Liver (tissue), 9 donors: ENCODE measurements around the gene CCDC83. TPM values are rescaled to one million over a fixed set of nuclear protein-coding genes. Genes with fewer than 3 reads are reported as not detected.

Experiments
- DNase-seq: peaks from one replicate; pipeline ENCODE4 v3.0.0-alpha.2; 2017; ENCODE audit warnings: low spot score
- H3K27ac ChIP-seq, 2 donors: one replicate each; pipeline ENCODE4 v1.7.0; 2013; ENCODE audit warnings: inconsistent platforms in 2 of 2, low read length in 2 of 2, control low read depth in 1 of 2, low read depth in 1 of 2, mild to moderate bottlenecking in 1 of 2
- H3K27me3 ChIP-seq, 4 donors: one replicate each; pipeline versions ENCODE4 v1.6.1 to v1.7.0; 2013; ENCODE audit warnings: low read length in 3 of 4, inconsistent platforms in 1 of 4, mild to moderate bottlenecking in 1 of 4, moderate library complexity in 1 of 4; ENCODE audit not compliant: control insufficient read depth in 4 of 4, insufficient read depth in 4 of 4
- H3K36me3 ChIP-seq, 4 donors: one replicate each; pipeline versions ENCODE4 v1.6.1 to v1.7.0; 2013; ENCODE audit warnings: low read length in 3 of 4, mild to moderate bottlenecking in 3 of 4, low read depth in 1 of 4, moderate library complexity in 1 of 4; ENCODE audit not compliant: control insufficient read depth in 4 of 4, insufficient read depth in 3 of 4
- H3K4me1 ChIP-seq, 4 donors: one replicate each; pipeline versions ENCODE4 v1.6.1 to v1.7.0; 2013; ENCODE audit warnings: low read length in 3 of 4, mild to moderate bottlenecking in 3 of 4, moderate library complexity in 1 of 4; ENCODE audit not compliant: control insufficient read depth in 4 of 4, insufficient read depth in 4 of 4
- H3K4me3 ChIP-seq, 3 donors: one replicate each; pipeline versions ENCODE4 v1.6.1 to v1.7.0; 2013; ENCODE audit warnings: low read length in 3 of 3, control low read depth in 1 of 3, low read depth in 1 of 3, mild to moderate bottlenecking in 1 of 3
- H3K9ac ChIP-seq, 2 donors: one replicate each; pipeline ENCODE4 v1.7.0; 2013; ENCODE audit warnings: low read length in 2 of 2, mild to moderate bottlenecking in 2 of 2, moderate library complexity in 2 of 2, control low read depth in 1 of 2, low read depth in 1 of 2
- H3K9me3 ChIP-seq, 4 donors: one replicate each; pipeline versions ENCODE4 v1.6.1 to v1.7.0; 2013; ENCODE audit warnings: low read length in 3 of 4; ENCODE audit not compliant: control insufficient read depth in 4 of 4
- EGR1 ChIP-seq, 2 donors: IDR thresholded peaks; 2 replicates each; pipeline ENCODE4 v1.6.1; 2016 to 2018; ENCODE audit warnings: antibody characterized with exemption in 2 of 2, low read depth in 2 of 2
- FOXA1 ChIP-seq: IDR thresholded peaks from 2 replicates; pipeline ENCODE4 v1.6.1; 2016; ENCODE audit warnings: antibody characterized with exemption
- FOXA2 ChIP-seq: IDR thresholded peaks from 2 replicates; pipeline ENCODE4 v1.6.1; 2016; ENCODE audit warnings: antibody characterized with exemption
- GABPA ChIP-seq, 2 donors: IDR thresholded peaks in 1 of 2; conservative IDR thresholded peaks in 1 of 2; 2 replicates each; pipeline ENCODE4 v1.6.1; 2016; ENCODE audit warnings: antibody characterized with exemption in 2 of 2, mild to moderate bottlenecking in 1 of 2, moderate library complexity in 1 of 2
- HNF4A ChIP-seq, 2 donors: conservative IDR thresholded peaks; 2 replicates each; pipeline ENCODE4 v1.6.1; 2016; ENCODE audit warnings: antibody characterized with exemption in 2 of 2, mild to moderate bottlenecking in 2 of 2
- HNF4G ChIP-seq: IDR thresholded peaks from 2 replicates; pipeline ENCODE4 v1.6.1; 2016; ENCODE audit warnings: antibody characterized with exemption
- JUND ChIP-seq, 2 donors: IDR thresholded peaks; 2 replicates each; pipeline ENCODE4 v1.6.1; 2016; ENCODE audit warnings: antibody characterized with exemption in 2 of 2
- NR2F2 ChIP-seq: IDR thresholded peaks from 2 replicates; pipeline ENCODE4 v1.6.1; 2016; ENCODE audit warnings: antibody characterized with exemption
- RAD21 ChIP-seq, 2 donors: IDR thresholded peaks; 2 replicates each; pipeline ENCODE4 v1.6.1; 2016; ENCODE audit warnings: antibody characterized with exemption in 2 of 2, mild to moderate bottlenecking in 2 of 2
- RXRA ChIP-seq, 2 donors: IDR thresholded peaks; 2 replicates each; pipeline ENCODE4 v1.6.1; 2017 to 2018; ENCODE audit warnings: antibody characterized with exemption in 2 of 2, mild to moderate bottlenecking in 1 of 2
- SP1 ChIP-seq: IDR thresholded peaks from 2 replicates; pipeline ENCODE4 v1.6.1; 2018; ENCODE audit warnings: antibody characterized with exemption, mild to moderate bottlenecking
- TAF1 ChIP-seq: conservative IDR thresholded peaks from 2 replicates; pipeline ENCODE4 v1.6.1; 2016; ENCODE audit warnings: antibody characterized with exemption, mild to moderate bottlenecking
- YY1 ChIP-seq: IDR thresholded peaks from 2 replicates; pipeline ENCODE4 v1.6.1; 2016; ENCODE audit warnings: antibody characterized with exemption, mild to moderate bottlenecking
- WGBS: extraction: QIAGEN DNeasy Blood & Tissue Kit; methylation state at CpG from one replicate; pipeline ENCODE4 v1.1.7; 2013; 5-methylcytosine and 5-hydroxymethylcytosine counted together
- polyA plus RNA-seq, 2 donors: library from polyadenylated mRNA; stranded (reverse) in 1 of 2; unstranded in 1 of 2; fragments of 200-250 nt in 1 of 2; fragments of >200 nt in 1 of 2; fragmentation: Nextera tagmentation in 1 of 2; extraction: Ambion mirVana in 1 of 2; gene quantifications; one replicate each; pipeline versions ENCODE4 v1.2.1 to v1.2.3, GENCODE V29; 2013 to 2015
- total RNA-seq, 2 donors: library from RNA; depleted of rRNA; stranded (reverse); fragments of >200 nt; gene quantifications; one replicate each; pipeline ENCODE4 v1.2.3, GENCODE V29; 2014
- TF ChIP-seq, protein P1 (sequence below): IDR thresholded peaks from 2 replicates; pipeline ENCODE4 v1.6.1; 2016; ENCODE audit warnings: antibody characterized with exemption
- TF ChIP-seq, protein P2 (sequence below): IDR thresholded peaks from 2 replicates; pipeline ENCODE4 v1.6.1; 2016; ENCODE audit warnings: antibody characterized with exemption
- TF ChIP-seq, protein P3 (sequence below): fragments of 150-350 bp; IDR thresholded peaks from 2 replicates; pipeline ENCODE4 v1.5.1; 2017; ENCODE audit warnings: improper control_type of control experiment, low read depth, low read length; ENCODE audit not compliant: missing input control
- TF ChIP-seq, protein P4 (sequence below): IDR thresholded peaks from 2 replicates; pipeline ENCODE4 v1.6.1; 2016; ENCODE audit warnings: antibody characterized with exemption, mild to moderate bottlenecking
- TF ChIP-seq, protein P5 (sequence below): IDR thresholded peaks from 2 replicates; pipeline ENCODE4 v1.6.1; 2016; ENCODE audit warnings: antibody characterized with exemption
- donor health status: healthy.
- donor health status: healthy.
- donor health status: healthy.
- donor health status: healthy.
- donor health status: healthy.

The CCDC83 gene
- total and polyA plus RNA-seq, 4 donors, result not detected

DNA sequence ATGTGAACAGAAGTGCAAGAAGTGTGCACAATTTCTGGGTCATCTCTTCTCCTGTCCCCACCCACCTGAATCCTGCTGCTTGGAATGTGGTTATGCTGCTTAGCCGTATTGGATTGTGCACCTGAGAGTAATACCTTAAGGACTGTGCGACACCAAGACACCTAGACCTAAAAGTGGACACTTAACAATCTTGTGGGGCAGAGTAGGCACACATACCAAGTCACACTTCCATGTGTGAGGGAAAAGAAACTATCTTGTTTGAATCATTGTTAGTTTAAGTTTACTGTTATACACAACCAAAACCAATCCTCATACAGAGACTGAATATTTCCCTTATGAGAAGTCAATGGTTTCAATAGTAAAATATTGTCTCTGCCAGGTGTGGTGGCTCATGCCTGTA lies 93.7 kb downstream of the CCDC83 start:
- 95% methylated on average over 2 of the region's 2 CpGs for WGBS
- Histone ChIP-seq H3K4me1 (peaks cover 0 to 5% (median 0%) of the 10 kb centered on the region in 4 donors), H3K4me3 (no peak overlapping the region), H3K36me3 (no peaks in the 10 kb centered on the region), H3K27me3 (no peaks in the 10 kb centered on the region), H3K9me3 (no peaks in the 10 kb centered on the region), H3K27ac (no peak overlapping the region), H3K9ac (no peak overlapping the region)
- TF ChIP-seq, protein P1, sequence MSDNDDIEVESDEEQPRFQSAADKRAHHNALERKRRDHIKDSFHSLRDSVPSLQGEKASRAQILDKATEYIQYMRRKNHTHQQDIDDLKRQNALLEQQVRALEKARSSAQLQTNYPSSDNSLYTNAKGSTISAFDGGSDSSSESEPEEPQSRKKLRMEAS, result no peak
- TF ChIP-seq, protein P2, sequence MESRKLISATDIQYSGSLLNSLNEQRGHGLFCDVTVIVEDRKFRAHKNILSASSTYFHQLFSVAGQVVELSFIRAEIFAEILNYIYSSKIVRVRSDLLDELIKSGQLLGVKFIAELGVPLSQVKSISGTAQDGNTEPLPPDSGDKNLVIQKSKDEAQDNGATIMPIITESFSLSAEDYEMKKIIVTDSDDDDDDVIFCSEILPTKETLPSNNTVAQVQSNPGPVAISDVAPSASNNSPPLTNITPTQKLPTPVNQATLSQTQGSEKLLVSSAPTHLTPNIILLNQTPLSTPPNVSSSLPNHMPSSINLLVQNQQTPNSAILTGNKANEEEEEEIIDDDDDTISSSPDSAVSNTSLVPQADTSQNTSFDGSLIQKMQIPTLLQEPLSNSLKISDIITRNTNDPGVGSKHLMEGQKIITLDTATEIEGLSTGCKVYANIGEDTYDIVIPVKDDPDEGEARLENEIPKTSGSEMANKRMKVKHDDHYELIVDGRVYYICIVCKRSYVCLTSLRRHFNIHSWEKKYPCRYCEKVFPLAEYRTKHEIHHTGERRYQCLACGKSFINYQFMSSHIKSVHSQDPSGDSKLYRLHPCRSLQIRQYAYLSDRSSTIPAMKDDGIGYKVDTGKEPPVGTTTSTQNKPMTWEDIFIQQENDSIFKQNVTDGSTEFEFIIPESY, result no peak
- TF ChIP-seq, protein P3, sequence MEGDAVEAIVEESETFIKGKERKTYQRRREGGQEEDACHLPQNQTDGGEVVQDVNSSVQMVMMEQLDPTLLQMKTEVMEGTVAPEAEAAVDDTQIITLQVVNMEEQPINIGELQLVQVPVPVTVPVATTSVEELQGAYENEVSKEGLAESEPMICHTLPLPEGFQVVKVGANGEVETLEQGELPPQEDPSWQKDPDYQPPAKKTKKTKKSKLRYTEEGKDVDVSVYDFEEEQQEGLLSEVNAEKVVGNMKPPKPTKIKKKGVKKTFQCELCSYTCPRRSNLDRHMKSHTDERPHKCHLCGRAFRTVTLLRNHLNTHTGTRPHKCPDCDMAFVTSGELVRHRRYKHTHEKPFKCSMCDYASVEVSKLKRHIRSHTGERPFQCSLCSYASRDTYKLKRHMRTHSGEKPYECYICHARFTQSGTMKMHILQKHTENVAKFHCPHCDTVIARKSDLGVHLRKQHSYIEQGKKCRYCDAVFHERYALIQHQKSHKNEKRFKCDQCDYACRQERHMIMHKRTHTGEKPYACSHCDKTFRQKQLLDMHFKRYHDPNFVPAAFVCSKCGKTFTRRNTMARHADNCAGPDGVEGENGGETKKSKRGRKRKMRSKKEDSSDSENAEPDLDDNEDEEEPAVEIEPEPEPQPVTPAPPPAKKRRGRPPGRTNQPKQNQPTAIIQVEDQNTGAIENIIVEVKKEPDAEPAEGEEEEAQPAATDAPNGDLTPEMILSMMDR, result no peak
- TF ChIP-seq EGR1 (IDR thresholded peaks at IDR 0.05; ENCODE audit: low read depth in 2 of 2) (no peak), RAD21 (IDR thresholded peaks at IDR 0.05) (no peak), SP1 (no peak), JUND (IDR thresholded peaks at IDR 0.05) (no peak), HNF4A (conservative IDR thresholded peaks at IDR 0.05) (no peak), HNF4G (no peak), NR2F2 (no peak), FOXA1 (no peak), GABPA (IDR thresholded peaks at IDR 0.05 in 1 of 2, conservative IDR thresholded peaks at IDR 0.05 in 1 of 2) (no peak), FOXA2 (no peak), YY1 (no peak), RXRA (IDR thresholded peaks at IDR 0.05) (no peak), TAF1 (no peak)
- TF ChIP-seq, protein P4, sequence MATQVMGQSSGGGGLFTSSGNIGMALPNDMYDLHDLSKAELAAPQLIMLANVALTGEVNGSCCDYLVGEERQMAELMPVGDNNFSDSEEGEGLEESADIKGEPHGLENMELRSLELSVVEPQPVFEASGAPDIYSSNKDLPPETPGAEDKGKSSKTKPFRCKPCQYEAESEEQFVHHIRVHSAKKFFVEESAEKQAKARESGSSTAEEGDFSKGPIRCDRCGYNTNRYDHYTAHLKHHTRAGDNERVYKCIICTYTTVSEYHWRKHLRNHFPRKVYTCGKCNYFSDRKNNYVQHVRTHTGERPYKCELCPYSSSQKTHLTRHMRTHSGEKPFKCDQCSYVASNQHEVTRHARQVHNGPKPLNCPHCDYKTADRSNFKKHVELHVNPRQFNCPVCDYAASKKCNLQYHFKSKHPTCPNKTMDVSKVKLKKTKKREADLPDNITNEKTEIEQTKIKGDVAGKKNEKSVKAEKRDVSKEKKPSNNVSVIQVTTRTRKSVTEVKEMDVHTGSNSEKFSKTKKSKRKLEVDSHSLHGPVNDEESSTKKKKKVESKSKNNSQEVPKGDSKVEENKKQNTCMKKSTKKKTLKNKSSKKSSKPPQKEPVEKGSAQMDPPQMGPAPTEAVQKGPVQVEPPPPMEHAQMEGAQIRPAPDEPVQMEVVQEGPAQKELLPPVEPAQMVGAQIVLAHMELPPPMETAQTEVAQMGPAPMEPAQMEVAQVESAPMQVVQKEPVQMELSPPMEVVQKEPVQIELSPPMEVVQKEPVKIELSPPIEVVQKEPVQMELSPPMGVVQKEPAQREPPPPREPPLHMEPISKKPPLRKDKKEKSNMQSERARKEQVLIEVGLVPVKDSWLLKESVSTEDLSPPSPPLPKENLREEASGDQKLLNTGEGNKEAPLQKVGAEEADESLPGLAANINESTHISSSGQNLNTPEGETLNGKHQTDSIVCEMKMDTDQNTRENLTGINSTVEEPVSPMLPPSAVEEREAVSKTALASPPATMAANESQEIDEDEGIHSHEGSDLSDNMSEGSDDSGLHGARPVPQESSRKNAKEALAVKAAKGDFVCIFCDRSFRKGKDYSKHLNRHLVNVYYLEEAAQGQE, result no peak
- TF ChIP-seq, protein P5, sequence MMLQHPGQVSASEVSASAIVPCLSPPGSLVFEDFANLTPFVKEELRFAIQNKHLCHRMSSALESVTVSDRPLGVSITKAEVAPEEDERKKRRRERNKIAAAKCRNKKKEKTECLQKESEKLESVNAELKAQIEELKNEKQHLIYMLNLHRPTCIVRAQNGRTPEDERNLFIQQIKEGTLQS, result no peak
- no peak for DNase-seq
